Gastroesophageal sphincter (tissue), 4 donors: ENCODE measurements around the gene THADA. TPM values are rescaled to one million over a fixed set of nuclear protein-coding genes. Genes with fewer than 3 reads are reported as not detected.
A peak's percentile ranks its signal among the peaks of the same experiment; 100 is the strongest.

Experiments used
- ATAC-seq: fragments of 150-250 bp; one replicate; pipeline ENCODE4 v1.9.1; 2016; ENCODE audit warnings: mild to moderate bottlenecking, moderate library complexity
- H3K27ac ChIP-seq, 4 donors: fragments of 200-600 bp; sonication (generic) in 3 of 4; 1 replicate in 3 of 4; 2 replicates in 1 of 4; pipeline ENCODE4 v1.5.1; 2016 to 2019
- H3K27me3 ChIP-seq: fragments of 200-600 bp; sonication (generic); one replicate; pipeline ENCODE4 v1.5.1; 2019
- H3K36me3 ChIP-seq, 2 donors: fragments of 200-600 bp; sonication (generic); one replicate each; pipeline ENCODE4 v1.5.1; 2019; ENCODE audit warnings: control low read depth in 1 of 2
- H3K4me1 ChIP-seq, 3 donors: fragments of 200-600 bp; sonication (generic); 1 replicate in 2 of 3; 2 replicates in 1 of 3; pipeline ENCODE4 v1.5.1; 2016 to 2019; ENCODE audit warnings: control low read depth in 2 of 3
- H3K4me3 ChIP-seq, 2 donors: fragments of 200-600 bp; sonication (generic); one replicate each; pipeline ENCODE4 v1.5.1; 2019; ENCODE audit warnings: mild to moderate bottlenecking in 1 of 2, moderate library complexity in 1 of 2
- H3K9me3 ChIP-seq, 3 donors: fragments of 200-600 bp; sonication (generic); one replicate each; pipeline ENCODE4 v1.5.1; 2017 to 2019; ENCODE audit warnings: control low read depth in 2 of 3
- CTCF ChIP-seq, 4 experiments: fragments of 200-600 bp in 2 of 4; fragments of 450-650 bp in 2 of 4; sonication (generic) in 1 of 4; IDR thresholded peaks; one replicate each; pipeline ENCODE4 v1.5.1; 2017 to 2019; ENCODE audit warnings: antibody characterized with exemption in 4 of 4, mild to moderate bottlenecking in 2 of 4, moderate library complexity in 2 of 4
- EP300 ChIP-seq: sonication (generic); formaldehyde crosslinking; IDR thresholded peaks from one replicate; pipeline ENCODE4 v1.6.1; 2017; ENCODE audit warnings: antibody characterized with exemption, mild to moderate bottlenecking
- POLR2A ChIP-seq, 2 donors: fragments of 450-650 bp; IDR thresholded peaks; one replicate each; pipeline ENCODE4 v1.6.1; 2017; ENCODE audit warnings: antibody characterized with exemption in 2 of 2, mild to moderate bottlenecking in 2 of 2, moderate library complexity in 1 of 2
- POLR2AphosphoS5 ChIP-seq: sonication (generic); formaldehyde crosslinking; IDR thresholded peaks from one replicate; pipeline ENCODE4 v1.6.1; 2017; ENCODE audit warnings: antibody characterized with exemption
- WGBS, 2 donors: methylation state at CpG; one replicate each; pipeline ENCODE4 v1.1.5; 2018; ENCODE audit warnings: low coverage in 1 of 2; 5-methylcytosine and 5-hydroxymethylcytosine counted together
- total RNA-seq, 4 donors: library from RNA; depleted of rRNA; stranded (reverse); fragments of >200 nt; gene quantifications; one replicate each; pipeline ENCODE4 v1.1.0, GENCODE V29; 2016

Gene THADA
- total RNA-seq, 4 donors from 2014 or later, result 19.7 to 34.4 (median 22.3) TPM

DNA sequence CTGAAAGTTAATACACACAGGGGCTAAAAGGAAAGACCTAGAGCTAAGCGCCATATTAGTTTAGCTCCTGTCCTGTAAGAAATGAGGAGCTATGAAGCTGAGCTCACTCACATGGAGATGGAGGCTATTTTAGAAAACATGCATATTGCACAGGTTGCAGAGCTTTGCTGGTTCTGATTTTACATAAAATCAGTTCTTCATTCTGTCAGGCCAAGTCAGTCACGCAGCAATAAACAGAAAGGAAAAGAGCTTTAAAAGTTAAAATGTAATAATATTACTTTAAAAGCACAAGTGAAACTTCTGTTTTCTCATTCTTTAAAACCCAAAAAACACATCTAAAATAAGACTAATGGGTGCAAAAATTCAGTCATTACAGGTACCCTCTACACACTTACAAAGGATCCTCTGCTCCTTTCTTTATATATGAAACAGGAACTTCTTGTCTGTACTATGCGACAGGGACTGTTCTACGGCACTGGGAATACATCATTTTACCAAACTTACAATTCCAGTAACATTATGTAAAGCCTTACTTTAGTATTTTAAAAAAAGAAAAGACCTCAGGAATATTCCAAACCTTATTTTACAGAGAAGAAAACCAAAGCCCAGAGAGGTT, 113.8 kb downstream of the THADA start:
- H3K27me3 ChIP-seq, result no peaks in the 10 kb centered on the region
- no peaks in the 10 kb centered on the region for H3K36me3 ChIP-seq
- H3K4me3 ChIP-seq, result no peak overlapping the region
- H3K4me1 ChIP-seq, result peaks cover 7 to 45% (median 17%) of the 10 kb centered on the region in 3 donors
- no peak for ATAC-seq
- WGBS, 2 donors, result 89 to 94% methylated on average over 4 of the region's 4 CpGs
- TF ChIP-seq CTCF (IDR thresholded peaks at IDR 0.05), result no peak
- no peak for TF ChIP-seq EP300
- no peak for TF ChIP-seq POLR2A (IDR thresholded peaks at IDR 0.05)
- TF ChIP-seq POLR2AphosphoS5, result no peak
- H3K9me3 ChIP-seq, result no peaks in the 10 kb centered on the region
- peak overlapping the region; percentile 66 to 78 (median 72) for H3K27ac ChIP-seq

DNA sequence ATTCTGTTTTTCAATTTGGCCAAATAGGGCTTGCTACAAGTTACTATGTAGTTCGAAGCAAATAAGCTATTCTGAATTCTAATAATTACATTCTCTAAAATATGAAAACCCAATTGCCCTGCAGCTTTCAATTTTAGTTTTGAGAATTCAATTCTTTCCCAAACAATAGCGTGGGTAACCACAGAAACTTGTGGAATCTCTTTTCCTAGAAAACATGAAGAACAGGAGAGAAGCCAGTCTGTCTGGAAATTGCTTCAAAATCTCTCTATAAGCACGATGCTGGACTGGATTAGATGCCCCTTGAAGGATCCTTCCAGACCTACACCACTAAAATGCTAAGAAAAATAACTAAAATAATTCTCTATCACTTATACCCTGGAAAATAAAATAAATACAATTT, 115.0 kb downstream of the THADA start:
- ATAC-seq, result no peak
- Histone ChIP-seq H3K27me3 (no peaks in the 10 kb centered on the region), H3K9me3 (no peaks in the 10 kb centered on the region), H3K4me3 (no peak overlapping the region), H3K4me1 (peaks cover 7 to 45% (median 17%) of the 10 kb centered on the region in 3 donors), H3K36me3 (no peaks in the 10 kb centered on the region), H3K27ac (no peak overlapping the region)
- 93 to 97% methylated on average over 3 of the region's 3 CpGs for WGBS, 2 donors
- TF ChIP-seq POLR2A (IDR thresholded peaks at IDR 0.05), result no peak
- TF ChIP-seq POLR2AphosphoS5, result no peak
- TF ChIP-seq CTCF (IDR thresholded peaks at IDR 0.05), result no peak
- TF ChIP-seq EP300, result no peak

GRCh38 chr2:43478412-43479086, 117.3 kb downstream of the THADA start:
- 63 to 85% methylated on average over 3 of the region's 3 CpGs for WGBS, 2 donors
- H3K4me1 ChIP-seq, result peaks cover 7 to 29% (median 14%) of the 10 kb centered on the region in 3 donors
- H3K27me3 ChIP-seq, result no peaks in the 10 kb centered on the region
- no peak overlapping the region for H3K4me3 ChIP-seq
- H3K9me3 ChIP-seq, result no peaks in the 10 kb centered on the region
- ATAC-seq, result no peak
- TF ChIP-seq POLR2A (IDR thresholded peaks at IDR 0.05) (no peak), POLR2AphosphoS5 (no peak), CTCF (IDR thresholded peaks at IDR 0.05) (no peak)
- no peaks in the 10 kb centered on the region for H3K36me3 ChIP-seq
- H3K27ac ChIP-seq, result no peak overlapping the region

GRCh38 chr2:43475922-43476321, 119.9 kb downstream of the THADA start:
- Histone ChIP-seq H3K36me3 (peaks cover 0 to 5% of the 10 kb centered on the region in 2 donors), H3K27me3 (no peaks in the 10 kb centered on the region), H3K4me3 (no peak overlapping the region), H3K4me1 (peaks cover 0 to 6% (median 4%) of the 10 kb centered on the region in 3 donors), H3K9me3 (no peaks in the 10 kb centered on the region), H3K27ac (no peak overlapping the region)
- TF ChIP-seq CTCF (IDR thresholded peaks at IDR 0.05) (no peak), POLR2A (IDR thresholded peaks at IDR 0.05) (no peak), EP300 (no peak), POLR2AphosphoS5 (no peak)
- no peak for ATAC-seq
- WGBS, 2 donors, result 80 to 100% methylated on average over 1 to 2 of the region's 2 CpGs
